PC-3 (cell line): ENCODE data around the gene CALHM1. TPM values are rescaled to one million over a fixed set of nuclear protein-coding genes. Genes with fewer than 3 reads are reported as not detected.

ENCODE experiments used
- ATAC-seq: fragments of 200-7000 bp; cut with Tn5 transposase; 2 replicates; pipeline ENCODE4 v1.9.1; 2020; ENCODE audit warnings: mild to moderate bottlenecking, moderate library complexity
- BruUV-seq: library from RNA; stranded (reverse); fragments of 400-500 nt; replicated peaks from 2 replicates; lab custom pipeline; 2021; lab: Mats Ljungman, UMichigan
- CTCF ChIA-PET: fragments of 300-600 bp; sonication (Branson Sonifier 250); formaldehyde crosslinking; loops from one replicate; lab custom pipeline; 2022; ENCODE audit warnings: antibody characterized with exemption; lab: Charles Lee
- POLR2A ChIA-PET: fragments of 300-600 bp; sonication (Branson Sonifier 250); formaldehyde crosslinking; loops from one replicate; lab custom pipeline; 2022; ENCODE audit warnings: antibody characterized with exemption; ENCODE audit not compliant: unreplicated experiment; lab: Charles Lee
- DNase-seq: peaks from one replicate; pipeline ENCODE4 v3.0.0-alpha.2; 2015
- H2AFZ ChIP-seq: fragments of 300-600 bp; sonication (generic); 2 replicates; pipeline ENCODE4 v1.6.0; 2016; ENCODE audit warnings: antibody characterized with exemption, low read length
- H3F3A ChIP-seq: fragments of 300-600 bp; sonication (generic); one replicate; pipeline ENCODE4 v1.6.0; 2017; ENCODE audit warnings: antibody characterized with exemption, low read length, control low read depth, mild to moderate bottlenecking; ENCODE audit not compliant: unreplicated experiment
- H3K27ac ChIP-seq: fragments of 300-600 bp; sonication (generic); 2 replicates; pipeline ENCODE4 v1.5.1; 2016; ENCODE audit warnings: mild to moderate bottlenecking, low read length
- H3K27me3 ChIP-seq: fragments of 300-600 bp; sonication (generic); 2 replicates; pipeline ENCODE4 v1.6.1; 2016; ENCODE audit warnings: low read length, mixed read lengths
- H3K36me3 ChIP-seq: fragments of 300-600 bp; sonication (generic); 2 replicates; pipeline ENCODE4 v1.6.1; 2016; ENCODE audit warnings: low read depth, mixed run types, low read length, mixed read lengths
- H3K4me1 ChIP-seq: fragments of 300-600 bp; sonication (generic); 2 replicates; pipeline ENCODE4 v1.5.1; 2016; ENCODE audit warnings: low read length; ENCODE audit not compliant: insufficient read depth
- H3K4me2 ChIP-seq: fragments of 300-600 bp; sonication (generic); 2 replicates; pipeline ENCODE4 v1.6.0; 2016; ENCODE audit warnings: low read length
- H3K4me3 ChIP-seq: fragments of 300-600 bp; sonication (generic); 2 replicates; pipeline ENCODE4 v1.5.1; 2016; ENCODE audit warnings: mild to moderate bottlenecking, low read length, mixed read lengths
- H3K79me2 ChIP-seq: fragments of 300-600 bp; sonication (generic); 2 replicates; pipeline ENCODE4 v1.6.1; 2017; ENCODE audit warnings: low read length, mixed read lengths
- H3K9ac ChIP-seq: fragments of 300-600 bp; sonication (generic); 2 replicates; pipeline ENCODE4 v1.6.0; 2016; ENCODE audit warnings: mild to moderate bottlenecking, low read length
- H3K9me2 ChIP-seq: fragments of 300-600 bp; sonication (generic); replicated peaks from 2 replicates; pipeline ENCODE4 v1.6.1; 2016; ENCODE audit warnings: mixed run types, low read length, mixed read lengths
- H3K9me3 ChIP-seq: fragments of 300-600 bp; sonication (generic); 2 replicates; pipeline ENCODE4 v1.6.1; 2016; ENCODE audit warnings: low read length, mixed read lengths
- H4K20me1 ChIP-seq: fragments of 300-600 bp; sonication (generic); 2 replicates; pipeline ENCODE4 v1.6.1; 2016; ENCODE audit warnings: low read length, mixed read lengths
- CTCF ChIP-seq: fragments of 300-600 bp; sonication (generic); conservative IDR thresholded peaks from 2 replicates; pipeline ENCODE4 v1.5.1; 2017; ENCODE audit warnings: antibody characterized with exemption, low read depth, mild to moderate bottlenecking, low read length
- EZH2 ChIP-seq: fragments of 300-600 bp; sonication (generic); IDR thresholded peaks from one replicate; pipeline ENCODE4 v1.6.1; 2017; ENCODE audit warnings: antibody characterized with exemption, mild to moderate bottlenecking, low read length; ENCODE audit not compliant: unreplicated experiment
- EZH2phosphoT487 ChIP-seq: fragments of 300-600 bp; sonication (generic); IDR thresholded peaks from 2 replicates; pipeline ENCODE4 v1.6.1; 2018; ENCODE audit warnings: mild to moderate bottlenecking, antibody characterized with exemption, low read length, borderline replicate concordance
- intact Hi-C: fragments of 100-400 bp; cut with micrococcal nuclease; formaldehyde crosslinking; loops from 2 replicates; pipeline ENCODE4 v1.9.0; 2023
- total RNA-seq: library from RNA; depleted of rRNA; stranded (reverse); fragments of >200 nt; gene quantifications from 2 replicates; pipeline ENCODE4 v1.2.3, GENCODE V29; 2014

CALHM1 gene
- total RNA-seq, 1 experiment from 2014 or later = not detected

GRCh38 chr10:103492655-103493261, 34.1 kb upstream of the CALHM1 start:
- H2AFZ ChIP-seq = no peak overlapping the region
- POLR2A ChIA-PET = no interaction called here
- H3K4me1 ChIP-seq = peaks cover 9% of the 10 kb centered on the region
- ATAC-seq (no peak), DNase-seq (no peak)
- no peaks in the 10 kb centered on the region for H3K9me2 ChIP-seq
- H3F3A ChIP-seq = no peaks in the 10 kb centered on the region
- CTCF ChIA-PET = no interaction called here
- H3K9ac ChIP-seq = no peak overlapping the region
- H3K27me3 ChIP-seq = peaks cover 23% of the 10 kb centered on the region
- H3K4me3 ChIP-seq = no peak overlapping the region
- H3K4me2 ChIP-seq = no peak overlapping the region
- TF ChIP-seq CTCF (no peak), EZH2phosphoT487 (no peak), EZH2 (no peak)
- no peaks in the 10 kb centered on the region for H3K79me2 ChIP-seq
- BruUV-seq = no TSS peak
- H3K9me3 ChIP-seq = no peaks in the 10 kb centered on the region
- no peak overlapping the region for H3K27ac ChIP-seq
- no peaks in the 10 kb centered on the region for H3K36me3 ChIP-seq
- H4K20me1 ChIP-seq = no peaks in the 10 kb centered on the region
- intact Hi-C loops = loop anchor here (5.0 kb wide), 1 partner anchor 100 kb away; no protein-coding TSS in a partner anchor

- Histone ChIP-seq H3K27ac (no peak overlapping the region), H3K4me2 (no peak overlapping the region), H3K36me3 (no peaks in the 10 kb centered on the region), H3K4me1 (peaks cover 9% of the 10 kb centered on the region), H3F3A (no peaks in the 10 kb centered on the region), H3K79me2 (no peaks in the 10 kb centered on the region), H4K20me1 (no peaks in the 10 kb centered on the region), H3K27me3 (peaks cover 21% of the 10 kb centered on the region), H3K9me2 (no peaks in the 10 kb centered on the region), H2AFZ (no peak overlapping the region), H3K4me3 (no peak overlapping the region), H3K9ac (no peak overlapping the region), H3K9me3 (no peaks in the 10 kb centered on the region)
- BruUV-seq = no TSS peak
- ATAC-seq (peak; percentile 84), DNase-seq (peak; percentile 71)
- intact Hi-C loops = loop anchor here (5.0 kb wide), 1 partner anchor 100 kb away; no protein-coding TSS in a partner anchor
- TF ChIP-seq EZH2 (no peak), CTCF (no peak), EZH2phosphoT487 (no peak)
- POLR2A ChIA-PET = no interaction called here
- CTCF ChIA-PET = interaction anchor here (0.5 kb wide), 1 partner anchor 209 kb away, joined by 3 read pairs; no protein-coding TSS in a partner anchor
Observed at GRCh38 chr10:103491729-103492364, 33.1 kb upstream of the CALHM1 start.

GRCh38 chr10:103490986-103491314, 32.2 kb upstream of the CALHM1 start:
- H3K4me1 ChIP-seq = peaks cover 9% of the 10 kb centered on the region
- no peak overlapping the region for H2AFZ ChIP-seq
- intact Hi-C loops = loop anchor here (5.0 kb wide), 1 partner anchor 101 kb away; no protein-coding TSS in a partner anchor
- no peaks in the 10 kb centered on the region for H3K9me3 ChIP-seq
- peaks cover 21% of the 10 kb centered on the region for H3K27me3 ChIP-seq
- no peak overlapping the region for H3K4me2 ChIP-seq
- no peaks in the 10 kb centered on the region for H3K9me2 ChIP-seq
- H3F3A ChIP-seq = no peaks in the 10 kb centered on the region
- no peak for TF ChIP-seq EZH2phosphoT487
- TF ChIP-seq CTCF = no peak
- TF ChIP-seq EZH2 = no peak
- DNase-seq (no peak), ATAC-seq (no peak)
- CTCF ChIA-PET = no interaction called here
- H3K4me3 ChIP-seq = no peak overlapping the region
- H3K36me3 ChIP-seq = no peaks in the 10 kb centered on the region
- H4K20me1 ChIP-seq = no peaks in the 10 kb centered on the region
- POLR2A ChIA-PET = no interaction called here
- H3K27ac ChIP-seq = no peak overlapping the region
- no TSS peak for BruUV-seq
- no peaks in the 10 kb centered on the region for H3K79me2 ChIP-seq
- no peak overlapping the region for H3K9ac ChIP-seq
